ENCODE data around the gene CMTM5.
"Not testable (repeated sequence)": the region's sequence is repeated elsewhere in the genome, so short reads cannot be mapped to it uniquely, and the experiment has no call there.

The CMTM5 gene

DNA sequence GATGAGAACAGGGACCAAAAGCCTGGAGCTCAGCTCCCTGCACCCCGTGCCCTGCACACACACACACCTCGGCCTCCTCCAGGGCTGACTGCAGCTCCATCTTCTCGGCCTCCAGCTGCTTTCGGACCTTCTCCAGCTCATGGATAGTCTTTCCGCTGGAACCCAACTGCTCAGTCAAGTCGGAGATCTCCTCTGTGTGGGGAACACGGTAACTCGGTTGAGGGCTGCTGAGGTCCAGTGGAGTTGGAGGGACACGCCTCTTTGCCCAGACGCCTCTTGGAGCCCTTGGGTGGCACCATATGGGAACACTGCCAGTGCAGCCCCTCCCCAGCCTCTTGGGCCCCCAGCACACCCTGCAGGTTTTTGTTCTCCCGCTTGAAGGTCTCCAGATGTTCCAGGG is 40.0 kb downstream of the CMTM5 start:
- no peak for DNase-seq

- not testable (repeated sequence) for DNase-seq
Observed at GRCh38 chr14:23417269-23417668, 40.4 kb downstream of the CMTM5 start.

GRCh38 chr14:23418021-23418420 is 41.2 kb downstream of the CMTM5 start:
- no peak for DNase-seq

- not testable (repeated sequence) for DNase-seq
Observed at GRCh38 chr14:23419646-23420045, 42.8 kb downstream of the CMTM5 start.

GRCh38 chr14:23421594-23421993 is 44.7 kb downstream of the CMTM5 start:
- no peak for DNase-seq

DNA sequence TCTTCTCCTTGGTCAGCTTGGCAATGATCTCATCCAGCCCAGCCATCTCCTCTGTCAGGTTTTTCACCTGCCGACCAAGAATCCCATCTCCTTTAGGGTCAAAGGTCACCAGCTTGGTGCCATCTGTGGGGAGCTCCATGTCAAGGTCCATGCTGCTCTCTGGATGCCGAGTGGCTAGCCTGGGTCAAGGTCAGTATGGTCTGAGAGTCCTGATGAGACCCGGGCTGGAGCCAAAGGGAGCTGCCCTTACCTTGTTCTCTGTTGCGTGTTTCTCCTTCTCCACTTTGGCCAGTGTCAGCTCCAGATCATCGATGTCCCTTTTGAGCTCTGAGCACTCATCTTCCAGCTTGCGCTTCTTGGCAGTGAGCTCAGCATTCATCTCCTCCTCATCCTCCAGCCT is 46.8 kb downstream of the CMTM5 start:
- no peak for DNase-seq

DNA sequence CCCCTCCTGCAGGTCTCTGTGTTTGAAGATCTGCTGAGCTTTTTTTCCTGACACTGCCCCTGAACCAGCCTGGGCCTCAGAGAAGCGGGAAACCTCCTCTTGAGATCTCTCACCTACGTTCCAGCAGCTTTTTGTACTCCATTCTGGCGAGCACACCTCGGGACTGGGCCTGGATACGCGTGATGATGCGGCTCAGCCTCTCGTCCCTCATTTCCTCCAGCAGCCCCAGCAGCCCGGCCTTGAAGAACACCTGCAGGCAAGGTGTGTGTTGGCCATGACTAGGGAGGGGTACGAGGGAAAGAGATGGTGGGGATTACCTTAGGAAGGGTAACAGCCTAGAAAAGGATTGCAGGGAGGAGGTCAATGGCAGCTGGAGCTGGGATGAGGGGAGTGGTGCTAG is 48.3 kb downstream of the CMTM5 start:
- no peak for DNase-seq

GRCh38 chr14:23425798-23426197 is 49.0 kb downstream of the CMTM5 start:
- not testable (repeated sequence) for DNase-seq

DNA sequence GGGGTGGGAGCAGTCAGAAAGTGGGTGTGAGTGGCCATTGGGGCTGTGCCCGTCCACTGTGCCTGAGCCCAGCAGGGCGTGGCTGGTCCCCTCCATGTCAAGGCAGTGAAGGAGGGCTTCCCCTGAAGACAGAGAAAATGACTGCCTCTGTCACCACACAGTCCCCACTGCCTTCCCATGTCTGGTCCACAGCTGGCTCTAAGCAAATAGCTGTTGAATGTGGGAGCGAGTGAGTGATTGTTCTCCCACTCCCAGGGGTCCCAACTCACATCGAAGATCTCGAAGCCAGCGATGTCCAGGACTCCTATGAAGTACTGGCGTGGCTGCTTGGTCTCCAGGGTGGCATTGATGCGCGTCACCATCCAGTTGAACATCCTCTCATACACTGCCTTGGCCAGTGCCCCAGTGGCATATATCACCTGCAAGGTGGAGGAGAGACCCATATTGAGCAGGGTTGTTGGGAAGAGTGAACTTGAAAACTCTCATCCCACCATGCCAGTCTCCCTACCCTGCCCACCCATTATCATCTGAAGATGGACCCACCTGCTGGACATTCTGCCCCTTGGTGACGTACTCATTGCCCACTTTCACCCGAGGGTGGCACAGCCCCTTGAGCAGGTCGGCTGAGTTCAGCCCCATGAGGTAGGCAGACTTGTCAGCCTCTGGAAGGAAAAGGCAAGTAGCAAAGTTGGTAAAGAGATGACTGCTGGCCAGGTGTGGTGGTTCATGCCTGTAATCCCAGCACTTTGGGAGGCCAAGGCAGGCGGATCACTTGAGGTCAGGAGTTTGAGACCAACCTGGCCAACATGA is 52.0 kb downstream of the CMTM5 start:
- no peak for DNase-seq
